Adrenal gland (tissue), 5 donors: Measurements from ENCODE around the gene PINLYP.

Experiments used
- CTCF ChIP-seq, 6 experiments: fragments of 450-650 bp in 4 of 6; fragments of 200-600 bp in 2 of 6; sonication (generic) in 1 of 6; IDR thresholded peaks; 1 replicate in 5 of 6; 2 replicates in 1 of 6; pipeline versions ENCODE4 v1.5.1 to v1.8.0; 2016 to 2021; ENCODE audit warnings: antibody characterized with exemption in 6 of 6, mild to moderate bottlenecking in 2 of 6, moderate library complexity in 1 of 6
- POLR2A ChIP-seq, 2 donors: fragments of 450-650 bp; IDR thresholded peaks; one replicate each; pipeline ENCODE4 v1.6.1; 2017; ENCODE audit warnings: antibody characterized with exemption in 2 of 2, mild to moderate bottlenecking in 2 of 2, moderate library complexity in 1 of 2
- donor health status: DM: no; HTN: no; CAD: no.

GRCh38 chr19:43545981-43546380, 29.6 kb upstream of the PINLYP start:
- TF ChIP-seq CTCF (IDR thresholded peaks at IDR 0.05) = no peak
- no peak for TF ChIP-seq POLR2A (IDR thresholded peaks at IDR 0.05)
